ENCODE data around the gene AKAP17A.
A peak's percentile ranks its signal among the peaks of the same experiment; 100 is the strongest.
"Not testable (repeated sequence)": the region's sequence is repeated elsewhere in the genome, so short reads cannot be mapped to it uniquely, and the experiment has no call there.

AKAP17A gene

DNA sequence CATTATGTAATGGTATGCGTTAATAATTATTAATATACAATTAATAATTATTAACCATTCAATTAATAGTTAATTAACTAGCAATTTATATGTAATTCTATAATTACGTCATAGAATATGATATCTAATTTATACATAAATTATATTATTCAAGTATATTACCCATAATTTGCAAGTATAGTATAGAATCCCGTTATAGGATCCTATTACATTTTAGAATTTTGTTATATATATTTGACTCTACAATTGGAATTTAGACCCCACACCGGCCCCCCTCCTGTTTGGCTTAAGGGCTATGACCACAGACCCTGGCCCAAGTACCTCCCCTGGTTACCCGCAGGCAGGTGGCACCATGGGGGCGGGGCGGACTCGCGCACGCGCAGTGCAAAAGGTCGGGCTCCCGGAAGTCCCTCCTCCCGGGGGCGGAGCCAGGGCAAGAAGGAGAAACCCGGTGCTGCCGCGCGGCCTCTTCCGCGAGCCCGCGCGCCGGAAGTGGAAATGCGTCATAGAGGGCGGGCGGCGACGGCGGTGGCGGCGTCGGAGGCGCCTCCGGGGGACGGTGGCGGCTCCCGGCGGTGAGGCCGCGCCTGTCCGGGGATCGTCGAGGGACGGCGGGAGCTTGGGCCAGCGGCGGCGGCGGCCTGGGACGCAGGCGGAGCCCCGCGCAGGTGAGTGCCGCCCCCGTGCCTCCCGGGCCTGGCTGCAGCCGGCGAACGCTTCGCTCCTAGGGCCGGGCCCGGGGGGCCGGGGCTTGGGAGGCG, at the start of gene AKAP17A:
Gene AKAP17A, plus strand, starts transcription at position 503 of the 761 bp plus-strand sequence. CDS start 1,859 bp downstream, outside the sequence.
- Histone ChIP-seq H3K79me2 (ENCODE audit: control insufficient read depth, insufficient read depth, low read length, unreplicated experiment) (peaks cover 47% of the 10 kb centered on the region), H2AFZ (ENCODE audit: low read length, unreplicated experiment) (peak within 1 kb of the TSS; percentile 57), H3K36me3 (ENCODE audit: insufficient read depth, low read length) (peaks cover 27% of the 10 kb centered on the region), H3K27ac (ENCODE audit: low read depth, low read length) (peak within 1 kb of the TSS; percentile 58), H3K4me1 (ENCODE audit: control insufficient read depth, insufficient read depth, low read length, unreplicated experiment) (peaks cover 6% of the 10 kb centered on the region), H3K27me3 (ENCODE audit: insufficient read depth, low read length) (no peaks in the 10 kb centered on the region), H3K4me3 (ENCODE audit: low read depth, low read length) (peak within 1 kb of the TSS; percentile 99)

- H3K27me3 ChIP-seq (ENCODE audit: insufficient read depth, low read length), result no peaks in the 10 kb centered on the region
- H3K27ac ChIP-seq (ENCODE audit: low read depth, low read length), result no peak overlapping the region
- H2AFZ ChIP-seq (ENCODE audit: low read length, unreplicated experiment), result no peak overlapping the region
- H3K36me3 ChIP-seq (ENCODE audit: insufficient read depth, low read length), result no peaks in the 10 kb centered on the region
- no peak overlapping the region for H3K4me3 ChIP-seq (ENCODE audit: low read depth, low read length)
- H3K4me1 ChIP-seq (ENCODE audit: control insufficient read depth, insufficient read depth, low read length, unreplicated experiment), result no peaks in the 10 kb centered on the region
- H3K79me2 ChIP-seq (ENCODE audit: control insufficient read depth, insufficient read depth, low read length, unreplicated experiment), result no peaks in the 10 kb centered on the region
Observed at GRCh38 chrX:1542994-1543725, 48.2 kb upstream of the AKAP17A start.

- Histone ChIP-seq H2AFZ (ENCODE audit: low read length, unreplicated experiment) (no peak overlapping the region), H3K79me2 (ENCODE audit: control insufficient read depth, insufficient read depth, low read length, unreplicated experiment) (no peaks in the 10 kb centered on the region), H3K4me1 (ENCODE audit: control insufficient read depth, insufficient read depth, low read length, unreplicated experiment) (no peaks in the 10 kb centered on the region), H3K27ac (ENCODE audit: low read depth, low read length) (no peak overlapping the region), H3K4me3 (ENCODE audit: low read depth, low read length) (no peak overlapping the region), H3K27me3 (ENCODE audit: insufficient read depth, low read length) (peaks cover 1% of the 10 kb centered on the region; the same call in 1 of the 2 replicates), H3K36me3 (ENCODE audit: insufficient read depth, low read length) (no peaks in the 10 kb centered on the region)
Observed at GRCh38 chrX:1545776-1546408, 45.5 kb upstream of the AKAP17A start.

DNA sequence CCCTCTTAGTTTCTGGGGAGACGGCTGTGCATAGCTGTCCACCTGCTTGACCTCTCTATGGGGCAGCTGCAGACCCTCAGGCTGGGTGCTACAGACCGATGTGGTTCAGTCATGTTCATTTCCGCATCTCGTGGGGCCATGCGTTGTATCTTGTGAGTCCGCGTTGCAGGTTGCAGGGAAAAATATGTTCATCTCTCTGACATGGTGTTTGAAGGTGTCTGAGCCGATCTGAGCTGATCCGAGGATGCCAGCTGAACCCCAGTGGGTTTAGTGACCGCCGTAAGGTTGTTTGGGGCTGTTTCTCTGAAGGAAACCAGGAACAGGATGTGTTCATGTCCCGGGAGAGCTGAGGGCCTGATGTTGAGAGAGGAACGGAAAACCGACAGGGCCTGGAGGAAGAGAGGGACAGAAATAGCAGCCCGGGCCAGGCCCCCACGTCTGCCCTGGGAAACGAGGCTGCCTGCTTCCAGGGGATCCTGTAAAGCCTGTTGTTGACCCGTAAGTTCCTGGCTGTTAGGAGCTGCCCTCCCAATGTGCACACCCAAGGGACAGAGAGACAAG, 44.6 kb upstream of the AKAP17A start:
- Histone ChIP-seq H3K79me2 (ENCODE audit: control insufficient read depth, insufficient read depth, low read length, unreplicated experiment) (no peaks in the 10 kb centered on the region), H3K27me3 (ENCODE audit: insufficient read depth, low read length) (peaks cover 8% of the 10 kb centered on the region; the same call in 1 of the 2 replicates), H2AFZ (ENCODE audit: low read length, unreplicated experiment) (no peak overlapping the region), H3K4me1 (ENCODE audit: control insufficient read depth, insufficient read depth, low read length, unreplicated experiment) (no peaks in the 10 kb centered on the region), H3K4me3 (ENCODE audit: low read depth, low read length) (no peak overlapping the region), H3K36me3 (ENCODE audit: insufficient read depth, low read length) (no peaks in the 10 kb centered on the region), H3K27ac (ENCODE audit: low read depth, low read length) (no peak overlapping the region)

DNA sequence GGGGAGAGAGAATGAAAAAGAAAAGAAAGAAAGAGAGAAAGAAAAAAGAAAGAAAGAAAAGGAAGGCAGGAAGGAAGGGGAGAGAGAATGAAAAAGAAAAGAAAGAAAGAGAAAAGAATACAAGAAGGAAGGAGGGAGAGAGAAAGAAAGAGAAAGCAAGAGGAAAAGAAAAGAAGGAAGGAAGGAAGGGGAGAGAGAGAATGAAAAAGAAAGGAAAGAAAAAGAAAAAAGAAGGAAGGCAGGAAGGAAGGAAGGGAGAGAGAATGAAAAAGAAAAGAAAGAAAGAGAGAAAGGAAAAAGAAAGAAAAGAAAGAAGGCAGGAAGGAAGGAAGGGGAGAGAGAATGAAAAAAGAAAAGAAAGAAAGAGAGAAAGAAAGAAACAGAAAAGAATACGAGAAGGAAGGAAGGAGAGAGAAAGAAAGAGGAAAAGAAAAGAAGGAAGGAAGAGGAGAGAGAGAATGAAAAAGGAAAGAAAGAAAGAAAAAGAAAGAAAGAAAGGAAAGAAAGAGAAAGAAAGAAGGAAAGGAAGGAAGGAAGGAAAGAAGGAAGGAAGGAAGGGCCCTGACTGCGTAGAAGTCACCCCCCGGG, 39.4 kb upstream of the AKAP17A start:
- Histone ChIP-seq H2AFZ (ENCODE audit: low read length, unreplicated experiment) (no peak overlapping the region), H3K4me1 (ENCODE audit: control insufficient read depth, insufficient read depth, low read length, unreplicated experiment) (no peaks in the 10 kb centered on the region), H3K27ac (ENCODE audit: low read depth, low read length) (no peak overlapping the region), H3K4me3 (ENCODE audit: low read depth, low read length) (no peak overlapping the region), H3K27me3 (ENCODE audit: insufficient read depth, low read length) (peaks cover 29% of the 10 kb centered on the region), H3K36me3 (ENCODE audit: insufficient read depth, low read length) (no peaks in the 10 kb centered on the region), H3K79me2 (ENCODE audit: control insufficient read depth, insufficient read depth, low read length, unreplicated experiment) (no peaks in the 10 kb centered on the region)

- Histone ChIP-seq H3K4me1 (ENCODE audit: control insufficient read depth, insufficient read depth, low read length, unreplicated experiment) (no peaks in the 10 kb centered on the region), H3K4me3 (ENCODE audit: low read depth, low read length) (no peak overlapping the region), H2AFZ (ENCODE audit: low read length, unreplicated experiment) (no peak overlapping the region), H3K27me3 (ENCODE audit: insufficient read depth, low read length) (peaks cover 29% of the 10 kb centered on the region), H3K36me3 (ENCODE audit: insufficient read depth, low read length) (no peaks in the 10 kb centered on the region), H3K79me2 (ENCODE audit: control insufficient read depth, insufficient read depth, low read length, unreplicated experiment) (no peaks in the 10 kb centered on the region), H3K27ac (ENCODE audit: low read depth, low read length) (no peak overlapping the region)
Observed at GRCh38 chrX:1554469-1555210, 36.8 kb upstream of the AKAP17A start.

DNA sequence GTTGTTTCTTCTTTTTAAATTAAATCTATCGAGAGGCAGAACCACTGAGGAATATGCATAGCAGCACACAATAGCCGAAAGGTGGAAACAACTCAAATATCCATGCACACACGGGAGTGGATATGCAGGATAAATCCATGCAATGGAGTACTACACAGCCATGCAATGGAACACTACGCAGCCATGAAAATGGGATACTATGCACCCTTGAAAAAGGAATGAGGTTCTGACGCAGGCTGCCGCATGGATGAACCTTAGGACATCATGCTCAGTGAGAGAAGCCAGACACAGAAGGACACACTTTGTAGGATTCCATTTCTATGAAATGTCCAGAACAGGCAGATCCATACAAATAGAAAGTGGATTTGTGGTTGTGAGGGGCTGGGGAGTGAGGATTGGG, 36.0 kb upstream of the AKAP17A start:
- Histone ChIP-seq H3K4me1 (ENCODE audit: control insufficient read depth, insufficient read depth, low read length, unreplicated experiment) (no peaks in the 10 kb centered on the region), H3K79me2 (ENCODE audit: control insufficient read depth, insufficient read depth, low read length, unreplicated experiment) (no peaks in the 10 kb centered on the region), H2AFZ (ENCODE audit: low read length, unreplicated experiment) (no peak overlapping the region), H3K36me3 (ENCODE audit: insufficient read depth, low read length) (no peaks in the 10 kb centered on the region), H3K27me3 (ENCODE audit: insufficient read depth, low read length) (peaks cover 29% of the 10 kb centered on the region), H3K4me3 (ENCODE audit: low read depth, low read length) (no peak overlapping the region), H3K27ac (ENCODE audit: low read depth, low read length) (no peak overlapping the region)

DNA sequence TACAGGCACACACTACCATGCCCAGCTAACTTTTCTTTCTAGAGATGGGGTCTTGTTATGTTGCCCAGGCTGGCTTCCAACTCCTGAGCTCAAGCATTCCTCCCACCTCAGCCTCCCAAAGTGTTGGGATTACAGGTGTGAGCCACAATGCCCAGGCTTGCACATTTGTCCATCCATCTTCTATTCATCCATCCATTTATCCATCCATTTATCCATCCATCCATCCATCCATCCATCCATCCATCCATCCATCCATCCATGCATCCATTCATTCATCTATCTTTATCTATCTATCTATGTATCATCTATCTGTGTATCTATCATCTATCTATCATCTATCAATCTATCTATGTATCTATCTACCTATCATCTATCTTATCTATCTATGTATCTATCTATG, 34.0 kb upstream of the AKAP17A start:
- not testable (repeated sequence) for H3K36me3 ChIP-seq (ENCODE audit: insufficient read depth, low read length); H3K79me2 ChIP-seq (ENCODE audit: control insufficient read depth, insufficient read depth, low read length, unreplicated experiment); H3K27ac ChIP-seq (ENCODE audit: low read depth, low read length); H2AFZ ChIP-seq (ENCODE audit: low read length, unreplicated experiment); H3K4me3 ChIP-seq (ENCODE audit: low read depth, low read length); H3K4me1 ChIP-seq (ENCODE audit: control insufficient read depth, insufficient read depth, low read length, unreplicated experiment)
- peaks cover 28% of the 10 kb centered on the region for H3K27me3 ChIP-seq (ENCODE audit: insufficient read depth, low read length)

- no peaks in the 10 kb centered on the region for H3K36me3 ChIP-seq (ENCODE audit: insufficient read depth, low read length)
Observed at GRCh38 chrX:1558761-1559468, 32.5 kb upstream of the AKAP17A start.

More at GRCh38 chrX:1558761-1559468, 32.5 kb upstream of the AKAP17A start:
- Histone ChIP-seq H3K4me1 (ENCODE audit: control insufficient read depth, insufficient read depth, low read length, unreplicated experiment) (no peaks in the 10 kb centered on the region), H3K27me3 (ENCODE audit: insufficient read depth, low read length) (peaks cover 21% of the 10 kb centered on the region), H3K27ac (ENCODE audit: low read depth, low read length) (no peak overlapping the region), H2AFZ (ENCODE audit: low read length, unreplicated experiment) (no peak overlapping the region), H3K4me3 (ENCODE audit: low read depth, low read length) (no peak overlapping the region), H3K79me2 (ENCODE audit: control insufficient read depth, insufficient read depth, low read length, unreplicated experiment) (no peaks in the 10 kb centered on the region)
